A673 (cell line): Measurements from ENCODE around the gene TNFSF11.

Experiments used
- CTCF ChIP-seq: fragments of 300-800, 200-600 bp; sonication (generic); conservative IDR thresholded peaks from 2 replicates; pipeline ENCODE4 v1.5.1; 2017; ENCODE audit warnings: low read depth, mild to moderate bottlenecking, antibody characterized with exemption, low read length, moderate library complexity, mixed read lengths
- EZH2 ChIP-seq: fragments of 200-600 bp; sonication (generic); IDR thresholded peaks from 2 replicates; pipeline ENCODE4 v1.6.1; 2017; ENCODE audit warnings: borderline replicate concordance, low read depth, mild to moderate bottlenecking, mixed read lengths, antibody characterized with exemption, low read length; ENCODE audit not compliant: poor library complexity, severe bottlenecking

GRCh38 chr13:42650506-42650905 is 76.6 kb downstream of the TNFSF11 start:
- TF ChIP-seq CTCF (no peak), EZH2 (no peak)
